B cell (primary cell): Measurements from ENCODE around the gene GPR27. TPM values are rescaled to one million over a fixed set of nuclear protein-coding genes. Genes with fewer than 3 reads are reported as not detected.

Experiments
- ATAC-seq: fragments of 200-7000 bp; cut with Tn5 transposase; one replicate; pipeline ENCODE4 v1.10.0; 2021; ENCODE audit warnings: low read depth, mild to moderate bottlenecking, moderate number of reproducible peaks, moderate library complexity
- CTCF ChIA-PET: fragments of 350-600 bp; sonication (Branson Sonifier 250); formaldehyde crosslinking; loops from one replicate; lab custom pipeline; 2021; ENCODE audit warnings: antibody characterized with exemption, inconsistent platforms; lab: Charles Lee
- POLR2A ChIA-PET: fragments of 350-600 bp; sonication (Branson Sonifier 250); formaldehyde crosslinking; loops from one replicate; lab custom pipeline; 2021; ENCODE audit warnings: antibody characterized with exemption; lab: Charles Lee
- DNase-seq: peaks from one replicate; pipeline ENCODE4 v3.0.0; 2013
- H2AFZ ChIP-seq: 2 replicates; pipeline ENCODE4 v1.6.1; 2012; ENCODE audit warnings: mild to moderate bottlenecking, low read depth, low read length; ENCODE audit not compliant: insufficient read depth, poor library complexity, severe bottlenecking
- H3K27ac ChIP-seq, 2 donors: 1 replicate in 1 of 2; 2 replicates in 1 of 2; pipeline ENCODE4 v1.5.1; 2012 to 2013; ENCODE audit warnings: low read length in 2 of 2, mild to moderate bottlenecking in 2 of 2, moderate library complexity in 1 of 2
- H3K27me3 ChIP-seq, 4 experiments: fragments of 200-600 bp in 1 of 4; sonication (generic) in 1 of 4; replicated peaks in 1 of 4; 1 replicate in 2 of 4; 2 replicates in 2 of 4; pipeline versions ENCODE4 v1.6.1 to v1.7.0; 2013 to 2016; ENCODE audit warnings: low read length in 3 of 4, mild to moderate bottlenecking in 2 of 4, mixed read lengths in 1 of 4, moderate library complexity in 1 of 4; ENCODE audit not compliant: insufficient read depth in 4 of 4, control insufficient read depth in 3 of 4; ENCODE audit errors: control extremely low read depth in 1 of 4
- H3K36me3 ChIP-seq, 2 experiments: replicated peaks in 1 of 2; 1 replicate in 1 of 2; 2 replicates in 1 of 2; pipeline versions ENCODE4 v1.6.1 to v1.7.1; 2013; ENCODE audit warnings: low read length in 1 of 2; ENCODE audit not compliant: insufficient read depth in 2 of 2, control insufficient read depth in 1 of 2; ENCODE audit errors: control extremely low read depth in 1 of 2, extremely low read depth in 1 of 2
- H3K4me1 ChIP-seq, 2 donors: fragments of 200-600 bp in 1 of 2; sonication (generic) in 1 of 2; 1 replicate in 1 of 2; 2 replicates in 1 of 2; pipeline versions ENCODE4 v1.5.1 to v1.6.1; 2013 to 2017; ENCODE audit warnings: low read length in 2 of 2; ENCODE audit not compliant: control insufficient read depth in 2 of 2, insufficient read depth in 2 of 2
- H3K4me2 ChIP-seq: replicated peaks from 2 replicates; pipeline ENCODE3; 2012; ENCODE audit warnings: mild to moderate bottlenecking, low read depth, low read length; ENCODE audit not compliant: poor library complexity, severe bottlenecking
- H3K4me3 ChIP-seq, 5 experiments: fragments of 200-600 bp in 1 of 5; sonication (generic) in 1 of 5; 1 replicate in 3 of 5; 2 replicates in 2 of 5; pipeline versions ENCODE4 v1.5.1 to v1.7.0; 2011 to 2016; ENCODE audit warnings: low read length in 4 of 5, mild to moderate bottlenecking in 4 of 5, low read depth in 2 of 5, control low read depth in 1 of 5, moderate library complexity in 1 of 5; ENCODE audit not compliant: insufficient read depth in 1 of 5; ENCODE audit errors: control extremely low read depth in 1 of 5, extremely low read depth in 1 of 5
- H3K79me2 ChIP-seq: fragments of 200-600 bp; sonication (generic); one replicate; pipeline ENCODE4 v1.6.0; 2016; ENCODE audit warnings: low read length; ENCODE audit not compliant: control insufficient read depth, insufficient read depth
- H3K9ac ChIP-seq: fragments of 200-600 bp; sonication (generic); 2 replicates; pipeline ENCODE4 v1.6.1; 2017; ENCODE audit warnings: mild to moderate bottlenecking, low read length, moderate library complexity
- H3K9me3 ChIP-seq, 3 donors: one replicate each; pipeline versions ENCODE4 v1.6.1 to v1.7.1; 2013; ENCODE audit warnings: low read length in 2 of 3; ENCODE audit not compliant: control insufficient read depth in 2 of 3, insufficient read depth in 1 of 3; ENCODE audit errors: control extremely low read depth in 1 of 3
- H4K20me1 ChIP-seq: 2 replicates; pipeline ENCODE4 v1.6.0; 2012; ENCODE audit warnings: mild to moderate bottlenecking, low read length; ENCODE audit not compliant: insufficient read depth, control insufficient read depth, poor library complexity, severe bottlenecking
- H3K27ac Mint-ChIP-seq: one replicate; pipeline ENCODE4 v1.8.0; 2021; ENCODE audit warnings: mixed read lengths
- H3K27me3 Mint-ChIP-seq: one replicate; pipeline ENCODE4 v1.8.0; 2021; ENCODE audit warnings: mixed read lengths
- H3K4me1 Mint-ChIP-seq: one replicate; pipeline ENCODE4 v1.8.0; 2021; ENCODE audit warnings: mixed read lengths
- H3K4me3 Mint-ChIP-seq: one replicate; pipeline ENCODE4 v1.8.0; 2021; ENCODE audit warnings: mixed read lengths
- H3K9me3 Mint-ChIP-seq: one replicate; pipeline ENCODE4 v1.8.0; 2022; ENCODE audit warnings: mixed read lengths; ENCODE audit not compliant: insufficient read depth
- EZH2 ChIP-seq: IDR thresholded peaks from 2 replicates; pipeline ENCODE4 v1.6.1; 2012; ENCODE audit warnings: borderline replicate concordance, low read depth, mild to moderate bottlenecking, moderate library complexity, low read length; ENCODE audit not compliant: insufficient read depth, poor library complexity, severe bottlenecking
- WGBS: methylation state at CpG from one replicate; pipeline ENCODE4 v1.1.5; 2013; ENCODE audit warnings: missing lambda C conversion rate; ENCODE audit not compliant: insufficient coverage; 5-methylcytosine and 5-hydroxymethylcytosine counted together
- intact Hi-C: fragments of 100-400 bp; cut with micrococcal nuclease; formaldehyde crosslinking; loops from one replicate; pipeline ENCODE4 v1.10.0; 2022
- polyA plus RNA-seq: library from polyadenylated mRNA; depleted of rRNA; stranded (reverse); fragments of >200 nt; gene quantifications from 2 replicates; pipeline ENCODE4 v1.2.3, GENCODE V29; 2012
- total RNA-seq, 2 donors: library from RNA; stranded (reverse); fragments of 120-200 nt in 1 of 2; gene quantifications; 1 replicate in 1 of 2; 2 replicates in 1 of 2; pipeline versions ENCODE4 v1.2.3 to v1.2.4, GENCODE V29; 2013 to 2022
- TF ChIP-seq, protein P1 (sequence below): fragments of 200-600 bp; IDR thresholded peaks from one replicate; pipeline ENCODE4 v1.8.0; 2022; ENCODE audit warnings: antibody characterized with exemption, mild to moderate bottlenecking

GPR27 gene
- total and polyA plus RNA-seq, 2 donors (not counting 1 experiment from before 2014, with no cell fraction given), result 0.04 TPM; not detected in 1

DNA sequence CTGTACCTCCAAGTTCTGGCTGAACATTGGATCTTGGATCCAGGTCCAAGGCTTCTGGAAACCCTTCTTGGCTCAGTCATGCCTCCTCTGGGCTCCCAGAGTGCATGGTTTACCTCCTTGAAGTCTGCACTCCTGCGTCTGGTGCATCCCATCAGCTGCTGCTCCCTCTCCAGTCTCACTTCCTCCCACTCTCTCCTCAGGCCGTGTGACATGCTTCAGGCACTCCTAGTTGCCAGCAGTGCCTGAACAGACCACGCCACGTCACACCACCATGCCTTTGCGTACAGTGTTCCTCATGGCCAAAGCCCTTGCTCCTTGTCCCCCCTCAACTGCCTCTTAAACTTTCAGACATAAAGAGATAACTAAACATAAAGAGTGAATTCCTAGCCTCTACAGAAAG, 5.7 kb downstream of the GPR27 start:
- TF ChIP-seq, protein P1, sequence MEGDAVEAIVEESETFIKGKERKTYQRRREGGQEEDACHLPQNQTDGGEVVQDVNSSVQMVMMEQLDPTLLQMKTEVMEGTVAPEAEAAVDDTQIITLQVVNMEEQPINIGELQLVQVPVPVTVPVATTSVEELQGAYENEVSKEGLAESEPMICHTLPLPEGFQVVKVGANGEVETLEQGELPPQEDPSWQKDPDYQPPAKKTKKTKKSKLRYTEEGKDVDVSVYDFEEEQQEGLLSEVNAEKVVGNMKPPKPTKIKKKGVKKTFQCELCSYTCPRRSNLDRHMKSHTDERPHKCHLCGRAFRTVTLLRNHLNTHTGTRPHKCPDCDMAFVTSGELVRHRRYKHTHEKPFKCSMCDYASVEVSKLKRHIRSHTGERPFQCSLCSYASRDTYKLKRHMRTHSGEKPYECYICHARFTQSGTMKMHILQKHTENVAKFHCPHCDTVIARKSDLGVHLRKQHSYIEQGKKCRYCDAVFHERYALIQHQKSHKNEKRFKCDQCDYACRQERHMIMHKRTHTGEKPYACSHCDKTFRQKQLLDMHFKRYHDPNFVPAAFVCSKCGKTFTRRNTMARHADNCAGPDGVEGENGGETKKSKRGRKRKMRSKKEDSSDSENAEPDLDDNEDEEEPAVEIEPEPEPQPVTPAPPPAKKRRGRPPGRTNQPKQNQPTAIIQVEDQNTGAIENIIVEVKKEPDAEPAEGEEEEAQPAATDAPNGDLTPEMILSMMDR, result no peak
- no peak for TF ChIP-seq EZH2
- Mint-ChIP-seq H3K27me3 (peaks cover 48% of the 10 kb centered on the region), H3K4me1 (peaks cover 3% of the 10 kb centered on the region), H3K27ac (no peak overlapping the region), H3K9me3 (no peaks in the 10 kb centered on the region), H3K4me3 (no peak overlapping the region)
- Histone ChIP-seq H3K9me3 (peaks cover 0 to 2% (median 0%) of the 10 kb centered on the region in 3 donors), H3K4me3 (no peak overlapping the region), H3K9ac (no peak overlapping the region), H3K27me3 (peaks cover 0 to 28% (median 11%) of the 10 kb centered on the region in 4 experiments), H3K27ac (no peak overlapping the region), H3K4me1 (peaks cover 0 to 6% of the 10 kb centered on the region in 2 donors), H3K36me3 (no peaks in the 10 kb centered on the region), H4K20me1 (no peaks in the 10 kb centered on the region), H2AFZ (no peak overlapping the region), H3K4me2 (no peak overlapping the region), H3K79me2 (no peaks in the 10 kb centered on the region)
- intact Hi-C loops, result no loop called here
- ChIA-PET CTCF (no interaction called here), POLR2A (no interaction called here)
- WGBS, result 71% methylated on average over 5 of the region's 5 CpGs
- DNase-seq, result no peak
- ATAC-seq, result no peak

DNA sequence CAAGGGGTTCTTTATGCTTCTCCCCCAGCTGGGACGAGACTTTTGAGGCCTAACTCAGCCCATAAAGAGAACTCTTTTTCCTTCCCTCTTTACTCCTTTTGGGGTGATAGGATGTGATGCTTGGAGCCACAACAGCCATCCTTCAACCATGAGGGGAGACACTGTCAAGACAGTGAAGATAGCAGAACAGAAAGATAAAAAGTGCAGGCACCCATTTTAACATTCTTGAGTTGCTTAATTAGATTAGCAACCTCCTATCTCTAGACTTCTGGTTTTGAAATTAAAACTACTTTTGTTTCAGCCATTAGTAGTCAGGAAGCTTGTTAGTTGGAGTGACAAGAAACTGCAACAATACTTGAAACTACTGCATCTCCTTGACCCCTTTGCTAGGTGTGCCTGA, 6.5 kb downstream of the GPR27 start:
- Mint-ChIP-seq H3K27ac (no peak overlapping the region), H3K4me1 (peaks cover 2% of the 10 kb centered on the region), H3K9me3 (no peaks in the 10 kb centered on the region), H3K4me3 (no peak overlapping the region), H3K27me3 (peaks cover 46% of the 10 kb centered on the region)
- H3K4me1 ChIP-seq, result peaks cover 0 to 3% of the 10 kb centered on the region in 2 donors
- ChIA-PET POLR2A (no interaction called here), CTCF (no interaction called here)
- H3K36me3 ChIP-seq, result no peaks in the 10 kb centered on the region
- peaks cover 0 to 9% (median 0%) of the 10 kb centered on the region in 3 donors for H3K9me3 ChIP-seq
- no peaks in the 10 kb centered on the region for H3K79me2 ChIP-seq
- H3K9ac ChIP-seq, result no peak overlapping the region
- DNase-seq, result no peak
- ATAC-seq, result no peak
- intact Hi-C loops, result no loop called here
- no peak overlapping the region for H3K4me3 ChIP-seq
- H3K4me2 ChIP-seq, result no peak overlapping the region
- no peak overlapping the region for H3K27ac ChIP-seq
- no CpG with 5 or more reads among the region's 1 CpG for WGBS
- TF ChIP-seq, protein P1, result no peak
- TF ChIP-seq EZH2, result no peak
- H4K20me1 ChIP-seq, result no peaks in the 10 kb centered on the region
- H2AFZ ChIP-seq, result no peak overlapping the region
- H3K27me3 ChIP-seq, result peaks cover 0 to 27% (median 9%) of the 10 kb centered on the region in 4 experiments
